Measurements from ENCODE around the gene ANKRD34A.

DNA sequence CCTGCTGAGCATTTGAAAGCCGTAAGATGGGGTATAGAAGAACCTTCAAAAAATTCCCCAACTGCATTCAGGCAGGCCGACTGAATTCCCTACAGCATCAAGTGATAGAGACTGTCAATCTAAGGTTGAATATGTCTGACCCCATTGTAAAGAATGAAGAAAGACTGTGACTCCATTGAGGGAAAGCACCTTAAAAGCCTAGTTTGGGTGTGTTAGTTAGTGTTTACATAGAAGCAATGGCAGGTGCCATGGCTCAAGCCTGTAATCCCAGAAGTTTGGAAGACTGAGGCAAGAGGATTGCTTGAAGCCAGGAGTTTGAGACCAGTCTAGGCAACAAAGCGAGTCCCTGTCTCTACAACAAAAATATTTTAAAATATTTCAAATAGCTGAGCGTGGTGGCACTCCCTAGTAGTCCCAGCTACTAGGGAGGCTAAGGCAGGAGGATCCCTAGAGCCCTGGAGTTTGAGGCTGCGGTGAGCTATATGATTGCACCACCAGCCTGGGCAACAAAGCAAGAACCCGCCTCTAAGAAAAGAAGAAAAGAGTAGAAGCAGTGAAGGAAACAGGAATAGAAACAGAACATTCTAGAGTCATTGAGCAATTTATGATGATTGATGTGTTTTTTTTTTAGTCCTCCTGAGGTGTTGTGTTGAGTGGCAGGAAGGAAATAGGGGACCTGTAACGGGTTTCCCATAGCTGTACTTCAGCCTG is 15.5 kb upstream of the ANKRD34A start:
- TF ChIP-seq, protein P1, sequence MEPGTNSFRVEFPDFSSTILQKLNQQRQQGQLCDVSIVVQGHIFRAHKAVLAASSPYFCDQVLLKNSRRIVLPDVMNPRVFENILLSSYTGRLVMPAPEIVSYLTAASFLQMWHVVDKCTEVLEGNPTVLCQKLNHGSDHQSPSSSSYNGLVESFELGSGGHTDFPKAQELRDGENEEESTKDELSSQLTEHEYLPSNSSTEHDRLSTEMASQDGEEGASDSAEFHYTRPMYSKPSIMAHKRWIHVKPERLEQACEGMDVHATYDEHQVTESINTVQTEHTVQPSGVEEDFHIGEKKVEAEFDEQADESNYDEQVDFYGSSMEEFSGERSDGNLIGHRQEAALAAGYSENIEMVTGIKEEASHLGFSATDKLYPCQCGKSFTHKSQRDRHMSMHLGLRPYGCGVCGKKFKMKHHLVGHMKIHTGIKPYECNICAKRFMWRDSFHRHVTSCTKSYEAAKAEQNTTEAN (CRISPR knock-in tag; IDR thresholded peaks at IDR 0.05), result no peak
- TF ChIP-seq TP53 (CRISPR knock-in tag; IDR thresholded peaks at IDR 0.05) (no peak), ATF3 (CRISPR knock-in tag; conservative IDR thresholded peaks at IDR 0.05) (no peak), CREB1 (CRISPR knock-in tag; IDR thresholded peaks at IDR 0.05) (no peak), ATF1 (CRISPR knock-in tag; IDR thresholded peaks at IDR 0.05) (no peak)
- TF ChIP-seq, protein P2, sequence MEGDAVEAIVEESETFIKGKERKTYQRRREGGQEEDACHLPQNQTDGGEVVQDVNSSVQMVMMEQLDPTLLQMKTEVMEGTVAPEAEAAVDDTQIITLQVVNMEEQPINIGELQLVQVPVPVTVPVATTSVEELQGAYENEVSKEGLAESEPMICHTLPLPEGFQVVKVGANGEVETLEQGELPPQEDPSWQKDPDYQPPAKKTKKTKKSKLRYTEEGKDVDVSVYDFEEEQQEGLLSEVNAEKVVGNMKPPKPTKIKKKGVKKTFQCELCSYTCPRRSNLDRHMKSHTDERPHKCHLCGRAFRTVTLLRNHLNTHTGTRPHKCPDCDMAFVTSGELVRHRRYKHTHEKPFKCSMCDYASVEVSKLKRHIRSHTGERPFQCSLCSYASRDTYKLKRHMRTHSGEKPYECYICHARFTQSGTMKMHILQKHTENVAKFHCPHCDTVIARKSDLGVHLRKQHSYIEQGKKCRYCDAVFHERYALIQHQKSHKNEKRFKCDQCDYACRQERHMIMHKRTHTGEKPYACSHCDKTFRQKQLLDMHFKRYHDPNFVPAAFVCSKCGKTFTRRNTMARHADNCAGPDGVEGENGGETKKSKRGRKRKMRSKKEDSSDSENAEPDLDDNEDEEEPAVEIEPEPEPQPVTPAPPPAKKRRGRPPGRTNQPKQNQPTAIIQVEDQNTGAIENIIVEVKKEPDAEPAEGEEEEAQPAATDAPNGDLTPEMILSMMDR (IDR thresholded peaks at IDR 0.05), result no peak
